Measurements from ENCODE around the gene GHRHR.

GHRHR gene

GRCh38 chr7:30963842-30964241, at the start of gene GHRHR:
GHRHR (plus strand) TSS chr7:30963953; CDS start chr7:30964069, 116 bp downstream.
- DNase-seq: no peak

DNA sequence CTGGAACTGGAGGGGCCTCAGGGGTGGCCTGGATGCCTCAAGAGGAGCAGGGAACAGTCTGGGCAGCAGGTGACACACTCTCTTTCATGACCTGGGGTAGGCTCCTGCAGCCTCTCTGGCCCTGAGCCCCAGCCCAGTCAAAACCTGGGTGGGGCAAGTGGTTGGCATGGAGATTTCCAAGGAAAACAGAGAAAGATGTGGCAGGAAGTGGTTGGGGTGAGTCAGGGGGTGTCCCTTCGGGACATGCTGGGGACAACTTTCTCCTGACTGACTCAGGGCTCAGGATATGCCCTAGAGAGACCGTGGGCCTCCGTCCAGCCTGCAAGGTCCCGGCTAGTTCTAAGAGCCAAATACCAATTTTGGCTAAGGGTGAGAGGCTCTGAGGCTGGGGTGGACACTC, 49.2 kb upstream of the GHRHR start:
- no peak for DNase-seq

DNA sequence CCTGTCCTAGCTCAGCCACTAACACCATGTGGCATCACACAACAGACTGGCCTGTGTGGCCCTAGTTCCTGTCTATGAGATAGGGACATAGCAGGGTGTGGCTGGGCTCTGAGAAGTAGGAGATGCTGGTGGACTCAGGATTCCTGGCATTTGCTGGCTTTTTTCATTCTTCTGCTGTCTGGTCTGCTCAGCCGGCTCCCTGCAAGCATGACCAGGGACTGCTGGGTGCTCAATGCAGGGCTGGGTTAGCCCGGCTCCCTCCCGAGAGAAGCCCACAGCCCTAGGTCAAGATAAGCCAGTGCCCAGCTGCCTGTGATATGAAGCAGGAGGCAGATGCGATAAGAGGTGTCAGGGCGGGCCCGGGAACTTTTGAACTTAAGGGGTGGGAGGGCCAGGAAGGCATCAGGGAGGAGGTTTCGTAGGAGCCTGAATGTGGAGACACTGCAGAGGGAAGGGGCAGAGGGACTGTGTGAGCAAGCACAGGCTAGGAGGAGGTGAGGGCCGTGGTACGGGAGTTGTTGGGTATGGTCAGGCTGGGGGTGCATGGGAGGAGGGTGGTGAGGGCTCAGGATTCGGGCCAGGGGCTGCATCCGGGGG, 48.6 kb upstream of the GHRHR start:
- DNase-seq: no peak

GRCh38 chr7:30915751-30916150, 48.0 kb upstream of the GHRHR start:
- DNase-seq: no peak

GRCh38 chr7:30916255-30916654, 47.5 kb upstream of the GHRHR start:
- no peak for DNase-seq

- no peak for DNase-seq
Observed at GRCh38 chr7:30916767-30917166, 47.0 kb upstream of the GHRHR start.

DNA sequence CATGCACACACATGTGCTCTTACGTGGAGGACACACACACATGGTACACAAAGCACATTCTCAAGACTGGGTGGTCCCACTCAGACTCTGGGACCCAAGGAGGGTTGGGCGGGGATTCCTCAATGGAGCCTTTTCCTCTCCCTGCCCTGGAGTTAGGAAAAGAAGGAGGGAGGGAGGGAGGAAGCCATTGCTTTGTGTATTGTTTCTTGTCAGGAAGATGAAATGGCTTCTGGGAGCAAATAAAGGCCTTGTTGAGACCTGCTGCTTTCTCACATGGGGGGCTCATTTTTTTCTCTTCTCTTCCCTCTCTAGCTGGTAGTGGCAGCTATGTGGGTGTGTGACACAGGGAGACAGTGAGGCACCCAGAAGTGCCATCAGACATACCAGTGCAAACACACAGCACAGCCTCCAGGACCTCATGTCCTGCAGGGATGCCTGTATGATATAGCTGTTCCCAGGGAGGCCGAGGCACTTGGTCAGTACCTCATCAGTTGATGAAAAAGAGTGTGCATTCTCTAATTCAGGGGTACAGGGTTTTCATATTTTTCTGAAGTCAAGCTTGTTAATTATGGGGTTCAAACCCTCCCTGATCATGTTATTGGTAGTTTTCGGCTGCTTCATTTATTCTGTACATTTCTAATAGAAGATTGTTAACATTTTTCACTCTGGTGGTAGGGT, 46.4 kb upstream of the GHRHR start:
- no peak for DNase-seq

DNA sequence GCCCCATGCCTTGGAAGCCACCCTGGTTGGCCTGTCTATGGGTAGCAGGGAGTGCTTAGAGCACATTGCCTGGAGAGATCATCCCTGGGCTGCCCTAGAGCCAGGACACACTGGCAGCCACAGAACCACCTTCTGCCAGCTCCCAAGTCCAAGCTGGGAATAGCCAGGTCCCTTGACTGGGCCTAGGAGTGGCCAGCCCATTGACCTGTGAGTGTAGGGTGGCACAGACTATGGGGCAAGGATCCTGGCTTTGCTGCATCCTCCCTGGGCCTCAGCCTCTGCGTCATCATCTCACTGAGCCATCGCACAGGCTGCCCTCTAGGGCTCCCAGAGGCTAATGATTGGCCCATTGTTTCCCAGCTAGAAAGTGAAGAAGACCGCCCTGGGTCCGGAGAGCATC, 45.1 kb upstream of the GHRHR start:
- DNase-seq: no peak

GRCh38 chr7:30920021-30920583, 43.7 kb upstream of the GHRHR start:
- peak; percentile 53 for DNase-seq

GRCh38 chr7:30920584-30921539, 42.9 kb upstream of the GHRHR start:
- peak; percentile 36 for DNase-seq

DNA sequence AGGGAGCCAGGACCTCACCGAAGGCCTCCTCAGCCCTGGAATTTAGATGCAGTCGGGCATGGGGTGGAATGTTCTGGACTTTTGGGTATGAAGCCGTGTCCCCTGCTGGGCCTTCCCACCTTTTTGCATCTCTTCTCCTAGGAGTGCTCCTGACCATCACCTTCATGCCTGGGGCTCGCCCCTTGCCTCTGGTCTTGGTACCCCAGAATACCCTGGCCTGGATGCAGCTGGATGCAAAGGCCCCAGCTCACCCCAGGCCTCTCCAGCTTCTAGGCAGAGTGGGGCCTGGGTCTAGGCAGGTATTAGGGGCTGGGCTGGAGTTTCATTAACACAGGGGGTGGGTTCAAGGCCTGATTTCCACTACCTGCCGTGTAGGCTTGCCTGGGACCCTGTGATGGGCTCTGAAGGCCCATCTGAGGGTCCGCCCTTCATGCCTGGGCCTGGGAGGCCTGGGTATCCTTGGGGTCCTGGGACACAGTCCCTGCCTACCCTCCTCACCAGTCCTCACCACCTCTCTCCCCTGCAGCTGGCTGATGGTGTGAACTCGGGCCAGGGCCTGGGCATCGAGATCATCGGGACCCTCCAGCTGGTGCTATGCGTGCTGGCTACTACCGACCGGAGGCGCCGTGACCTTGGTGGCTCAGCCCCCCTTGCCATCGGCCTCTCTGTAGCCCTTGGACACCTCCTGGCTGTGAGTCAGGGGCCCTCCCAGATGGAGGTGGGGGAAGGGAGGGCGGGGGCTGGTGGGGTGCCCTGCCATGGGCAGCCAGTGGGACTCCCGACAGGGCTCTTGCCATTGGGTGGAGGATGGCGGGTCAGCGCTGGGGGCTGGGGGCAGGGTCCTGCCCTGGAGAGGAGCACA, 42.0 kb upstream of the GHRHR start:
- DNase-seq: no peak

DNA sequence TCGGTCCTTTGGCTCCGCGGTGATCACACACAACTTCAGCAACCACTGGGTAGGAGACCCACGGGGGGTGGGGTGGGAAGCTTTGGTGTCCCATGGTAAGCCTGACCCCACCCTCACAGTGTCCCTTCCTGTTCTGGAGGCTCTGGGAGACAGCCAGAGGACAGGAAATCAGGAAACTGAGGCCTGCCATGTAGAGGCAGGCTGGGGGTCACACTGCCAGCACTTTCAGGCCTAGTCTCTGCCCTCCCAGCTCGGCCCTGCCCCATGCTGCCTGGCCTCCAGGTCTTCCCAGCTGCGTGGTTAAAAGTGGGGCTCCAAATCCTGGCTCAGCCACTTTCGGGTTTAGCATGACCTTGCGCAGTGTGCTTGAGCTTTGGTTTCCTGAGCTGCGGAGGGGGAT, 41.2 kb upstream of the GHRHR start:
- DNase-seq: no peak

DNA sequence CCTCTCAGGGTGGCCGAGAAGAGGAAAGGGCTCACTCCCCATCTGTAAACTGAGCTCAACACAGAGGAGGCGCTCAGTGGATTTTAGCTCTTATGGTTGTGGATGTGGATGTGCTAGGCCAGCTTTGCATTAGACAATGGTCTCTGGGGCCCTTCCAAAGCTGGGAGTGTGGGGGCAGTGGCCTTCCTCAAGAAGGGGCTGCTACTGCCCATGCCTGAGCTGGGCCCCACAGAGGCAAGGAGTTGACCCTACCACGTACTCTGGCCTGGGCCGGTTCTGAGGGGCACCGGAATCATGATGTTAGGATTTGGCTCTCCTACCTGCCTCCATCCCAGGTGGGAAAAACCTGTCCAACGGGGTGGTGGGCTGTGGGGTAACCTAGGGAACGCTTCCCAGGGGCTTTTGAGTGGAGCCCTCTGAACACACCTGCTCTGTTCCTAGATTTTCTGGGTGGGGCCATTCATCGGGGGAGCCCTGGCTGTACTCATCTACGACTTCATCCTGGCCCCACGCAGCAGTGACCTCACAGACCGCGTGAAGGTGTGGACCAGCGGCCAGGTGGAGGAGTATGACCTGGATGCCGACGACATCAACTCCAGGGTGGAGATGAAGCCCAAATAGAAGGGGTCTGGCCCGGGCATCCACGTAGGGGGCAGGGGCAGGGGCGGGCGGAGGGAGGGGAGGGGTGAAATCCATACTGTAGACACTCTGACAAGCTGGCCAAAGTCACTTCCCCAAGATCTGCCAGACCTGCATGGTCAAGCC, 40.6 kb upstream of the GHRHR start:
- no peak for DNase-seq

GRCh38 chr7:30923774-30924413, 39.9 kb upstream of the GHRHR start:
- DNase-seq: no peak

GRCh38 chr7:30924624-30925023, 39.1 kb upstream of the GHRHR start:
- no peak for DNase-seq

- no peak for DNase-seq
Observed at GRCh38 chr7:30925117-30925516, 38.6 kb upstream of the GHRHR start.

DNA sequence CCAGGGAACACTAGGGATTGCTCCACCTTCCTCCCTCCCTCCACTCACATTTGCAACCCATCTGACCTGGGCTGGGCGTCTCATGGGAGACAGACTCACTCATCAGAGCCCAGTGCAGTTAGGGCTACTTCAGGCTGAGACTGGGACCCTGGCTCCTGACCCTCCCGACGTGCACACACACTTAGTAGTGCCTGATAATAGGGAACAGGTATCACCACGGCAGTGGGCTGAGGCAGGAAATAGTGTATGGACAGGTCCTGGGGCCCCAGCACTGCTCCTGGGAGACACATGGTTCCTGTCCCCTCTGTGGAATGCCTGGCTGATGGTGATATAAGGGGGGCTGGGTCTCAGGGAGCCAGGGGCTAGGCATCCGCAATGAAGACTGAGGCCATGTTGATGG, 37.8 kb upstream of the GHRHR start:
- DNase-seq: no peak

DNA sequence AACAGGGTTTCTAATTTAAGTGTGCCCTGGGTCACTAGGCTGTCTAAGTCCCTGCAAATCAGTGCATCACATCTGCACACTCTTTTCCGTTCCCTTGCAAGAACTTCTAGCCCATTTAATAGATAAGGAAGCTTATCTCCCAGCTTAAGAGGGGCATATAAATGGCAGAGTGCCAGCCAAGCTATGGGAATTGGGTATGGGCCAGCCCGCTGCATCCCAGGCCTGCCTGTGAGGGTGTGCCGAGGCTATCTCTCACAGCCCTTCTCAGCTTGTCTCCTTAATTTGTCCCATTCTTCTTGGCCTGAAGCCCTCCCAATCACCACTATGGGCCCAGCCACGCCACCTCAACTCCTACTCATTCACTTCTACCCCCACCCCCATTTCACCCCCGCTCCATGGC, 37.4 kb upstream of the GHRHR start:
- DNase-seq: no peak

GRCh38 chr7:30927040-30927439, 36.7 kb upstream of the GHRHR start:
- DNase-seq: no peak

DNA sequence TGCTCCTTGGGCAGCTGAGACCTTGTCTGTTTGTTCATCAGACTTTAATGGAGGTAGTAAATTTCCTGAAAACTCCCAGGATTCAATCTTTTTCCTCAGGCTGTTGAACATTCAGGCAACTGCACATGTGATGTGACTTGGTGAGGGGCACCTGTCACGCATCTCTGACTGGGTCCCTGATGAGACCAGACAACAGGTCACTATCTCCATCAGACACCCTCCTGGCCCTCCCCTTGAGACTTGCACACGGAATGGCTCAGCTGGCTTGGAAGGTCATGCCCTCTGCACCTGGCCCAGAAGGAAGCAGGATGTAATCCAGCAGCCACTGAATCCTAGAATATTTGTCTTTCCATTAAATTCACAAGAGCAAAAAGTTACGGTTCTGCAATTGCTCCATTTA, 36.2 kb upstream of the GHRHR start:
- no peak for DNase-seq

DNA sequence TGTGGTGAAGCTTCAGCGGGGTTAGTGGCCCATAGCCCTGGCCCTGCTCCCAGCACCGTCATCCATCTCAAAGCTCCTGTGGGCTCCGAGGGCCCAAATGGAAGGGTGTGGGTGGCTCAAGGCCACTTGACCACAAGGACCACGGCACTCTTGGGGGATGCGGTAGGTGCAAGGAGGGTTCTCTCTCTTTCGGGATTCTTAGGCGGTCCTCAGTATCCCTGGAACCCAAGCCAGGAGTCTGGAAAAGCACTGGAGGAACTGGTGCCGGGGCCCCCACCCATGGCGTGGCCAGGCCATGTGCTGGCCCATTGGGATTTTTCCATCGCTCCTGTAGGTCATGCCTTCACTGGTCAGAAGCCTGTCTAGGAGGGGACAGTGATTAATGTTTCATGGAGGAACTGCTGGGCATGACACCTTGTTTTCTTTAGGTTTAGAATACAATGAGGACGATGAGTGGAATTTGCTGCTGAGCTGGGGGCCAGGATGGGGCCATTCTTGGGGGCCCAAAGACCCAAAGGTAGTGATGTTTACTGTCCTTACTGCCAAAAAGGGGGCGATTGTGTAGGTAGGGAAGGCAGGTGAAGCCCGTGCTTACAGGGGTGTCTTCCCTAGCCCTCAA, 35.4 kb upstream of the GHRHR start:
- no peak for DNase-seq

Data from NCI-H345 (cell line).